GM12878 (cell line): Measurements from ENCODE around the gene AKT1S1. TPM values are rescaled to one million over a fixed set of nuclear protein-coding genes. Genes with fewer than 3 reads are reported as not detected.

Experiments used
- BRCA1 ChIP-seq: IDR thresholded peaks from 2 replicates; pipeline ENCODE4 v1.6.1; 2011; ENCODE audit warnings: low read depth, low read length, improper control_type of control experiment
- CBX3 ChIP-seq: fragments of 200-600 bp; sonication (generic); IDR thresholded peaks from 2 replicates; pipeline ENCODE4 v1.6.1; 2016; ENCODE audit warnings: low read depth, borderline replicate concordance
- EZH2 ChIP-seq: IDR thresholded peaks from 2 replicates; pipeline ENCODE4 v1.6.1; 2012; ENCODE audit warnings: low read depth, mild to moderate bottlenecking, control low read depth, inconsistent platforms, low read length, borderline replicate concordance; ENCODE audit not compliant: control insufficient read depth
- IRF4 ChIP-seq: IDR thresholded peaks from 2 replicates; pipeline ENCODE4 v1.6.1; 2011; ENCODE audit warnings: low read depth, low read length
- MTA2 ChIP-seq: fragments of 450-650 bp; IDR thresholded peaks from 2 replicates; pipeline ENCODE4 v1.6.1; 2016; ENCODE audit warnings: low read depth, mild to moderate bottlenecking, moderate library complexity
- NFYA ChIP-seq: IDR thresholded peaks from 2 replicates; pipeline ENCODE4 v1.6.1; 2011; ENCODE audit warnings: low read depth, mild to moderate bottlenecking, low read length, improper control_type of control experiment, borderline replicate concordance
- PML ChIP-seq: IDR thresholded peaks from 2 replicates; pipeline ENCODE4 v1.6.1; 2012; ENCODE audit warnings: low read length, inconsistent platforms
- POLR2A ChIP-seq: IDR thresholded peaks from 2 replicates; pipeline ENCODE4 v1.6.1; 2011; ENCODE audit warnings: low read depth, mild to moderate bottlenecking, low read length
- POLR2AphosphoS5 ChIP-seq: IDR thresholded peaks from 2 replicates; pipeline ENCODE4 v1.6.1; 2011; ENCODE audit warnings: mild to moderate bottlenecking, low read length, inconsistent platforms
- POU2F2 ChIP-seq: IDR thresholded peaks from 3 replicates; pipeline ENCODE4 v1.6.1; 2011; ENCODE audit warnings: low read depth, mild to moderate bottlenecking, low read length, borderline replicate concordance
- RAD21 ChIP-seq: IDR thresholded peaks from 2 replicates; pipeline ENCODE4 v1.6.1; 2011; ENCODE audit warnings: mild to moderate bottlenecking, low read depth, low read length, moderate library complexity; ENCODE audit not compliant: insufficient read depth
- RB1 ChIP-seq: fragments of 450-650 bp; formaldehyde crosslinking; IDR thresholded peaks from 2 replicates; pipeline ENCODE4 v1.6.1; 2017; ENCODE audit warnings: mild to moderate bottlenecking, borderline replicate concordance
- SUZ12 ChIP-seq: fragments of 200-600 bp; sonication (generic); IDR thresholded peaks from one replicate; pipeline ENCODE4 v1.6.1; 2018; ENCODE audit warnings: antibody characterized with exemption, mild to moderate bottlenecking; ENCODE audit not compliant: unreplicated experiment
- YBX1 ChIP-seq: fragments of 450-650 bp; IDR thresholded peaks from 2 replicates; pipeline ENCODE4 v1.6.1; 2016; ENCODE audit warnings: antibody characterized with exemption
- polyA plus RNA-seq, 11 experiments: library from polyadenylated mRNA; depleted of rRNA in 4 of 11; unstranded in 6 of 11; stranded (reverse) in 5 of 11; fragments of >200 nt; fragmentation: Nextera tagmentation in 4 of 11; fragmentation: Illumina TruSeq in 1 of 11; extraction: Ambion mirVana in 4 of 11; extraction: Trizol in 1 of 11; gene quantifications; 1 replicate in 1 of 11; 2 replicates in 10 of 11; pipeline versions ENCODE4 v1.2.1 to v1.2.3, GENCODE V29; 2011 to 2016; ENCODE audit warnings: inconsistent platforms in 2 of 11, missing spikeins in 2 of 11, low read depth in 1 of 11
- total RNA-seq, 4 experiments: library from RNA; depleted of rRNA in 3 of 4; stranded (reverse); fragments of >200 nt in 3 of 4; fragmentation: Illumina TruSeq in 1 of 4; extraction: Trizol in 1 of 4; gene quantifications; 2 replicates each; pipeline versions ENCODE4 v1.2.1 to v1.2.3, GENCODE V29; 2013 to 2021
- TF ChIP-seq, protein P1 (sequence below): fragments of 450-650 bp; IDR thresholded peaks from 2 replicates; pipeline ENCODE4 v1.6.1; 2016; ENCODE audit warnings: mild to moderate bottlenecking
- TF ChIP-seq, protein P2 (sequence below): fragments of 450-650 bp; IDR thresholded peaks from 2 replicates; pipeline ENCODE4 v1.6.1; 2017; ENCODE audit warnings: mild to moderate bottlenecking, moderate library complexity
- TF ChIP-seq, protein P3 (sequence below): fragments of 450-650 bp; IDR thresholded peaks from 2 replicates; pipeline ENCODE4 v1.6.1; 2017; ENCODE audit warnings: mild to moderate bottlenecking, low read depth, inconsistent platforms; ENCODE audit not compliant: poor library complexity, severe bottlenecking
- TF ChIP-seq, protein P4 (sequence below): IDR thresholded peaks from 2 replicates; pipeline ENCODE4 v1.6.1; 2011; ENCODE audit warnings: low read depth, low read length, improper control_type of control experiment, borderline replicate concordance
- TF ChIP-seq, protein P5 (sequence below): IDR thresholded peaks from 2 replicates; pipeline ENCODE4 v1.6.1; 2012; ENCODE audit warnings: low read length, inconsistent platforms

Gene AKT1S1
- total and polyA plus RNA-seq, 10 of the 15 experiments (the other 5 are each of a cell fraction or from before 2014, with no cell fraction given), result 0.43 to 23.0 (median 12.3) TPM

DNA sequence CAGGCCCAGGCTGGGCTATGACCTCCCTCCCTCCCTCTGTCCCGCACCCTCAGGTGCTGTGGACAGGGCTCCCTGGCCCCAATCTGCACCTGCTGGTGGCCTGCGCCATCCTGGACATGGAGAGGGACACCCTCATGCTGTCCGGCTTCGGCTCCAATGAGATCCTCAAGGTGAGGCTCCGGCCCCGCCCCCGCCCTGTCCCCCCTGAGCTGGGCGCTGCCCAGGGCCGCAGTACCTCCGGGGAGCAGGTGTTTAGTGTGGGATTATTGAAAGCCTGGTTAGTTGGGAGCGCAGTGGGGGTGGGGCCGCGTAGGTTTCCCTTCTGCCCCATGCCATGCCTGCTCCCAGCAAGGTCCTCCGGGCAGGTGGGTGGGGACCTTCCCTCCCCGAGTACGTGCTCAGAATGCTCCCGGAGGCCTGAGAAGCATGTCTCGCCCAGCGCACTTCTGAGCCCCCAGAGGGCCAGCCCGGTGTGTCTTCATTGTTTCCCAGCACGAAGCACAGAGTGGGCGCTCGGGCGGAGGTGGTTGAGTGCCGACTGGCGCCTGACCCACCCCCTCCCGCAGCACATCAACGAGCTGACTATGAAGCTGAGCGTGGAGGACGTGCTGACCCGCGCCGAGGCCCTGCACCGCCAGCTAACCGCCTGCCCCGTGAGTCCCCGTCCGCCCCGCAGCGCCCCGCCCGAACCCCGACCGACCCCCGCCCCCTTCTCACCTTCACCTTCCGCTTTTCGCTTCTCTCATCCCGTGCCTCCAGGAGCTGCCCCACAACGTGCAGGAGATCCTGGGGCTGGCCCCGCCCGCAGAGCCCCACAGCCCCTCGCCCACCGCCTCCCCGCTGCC is 10.7 kb upstream of the AKT1S1 start (continued):
- TF ChIP-seq, protein P1, sequence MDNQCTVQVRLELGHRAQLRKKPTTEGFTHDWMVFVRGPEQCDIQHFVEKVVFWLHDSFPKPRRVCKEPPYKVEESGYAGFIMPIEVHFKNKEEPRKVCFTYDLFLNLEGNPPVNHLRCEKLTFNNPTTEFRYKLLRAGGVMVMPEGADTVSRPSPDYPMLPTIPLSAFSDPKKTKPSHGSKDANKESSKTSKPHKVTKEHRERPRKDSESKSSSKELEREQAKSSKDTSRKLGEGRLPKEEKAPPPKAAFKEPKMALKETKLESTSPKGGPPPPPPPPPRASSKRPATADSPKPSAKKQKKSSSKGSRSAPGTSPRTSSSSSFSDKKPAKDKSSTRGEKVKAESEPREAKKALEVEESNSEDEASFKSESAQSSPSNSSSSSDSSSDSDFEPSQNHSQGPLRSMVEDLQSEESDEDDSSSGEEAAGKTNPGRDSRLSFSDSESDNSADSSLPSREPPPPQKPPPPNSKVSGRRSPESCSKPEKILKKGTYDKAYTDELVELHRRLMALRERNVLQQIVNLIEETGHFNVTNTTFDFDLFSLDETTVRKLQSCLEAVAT, result peak; percentile 75
- TF ChIP-seq, protein P2, sequence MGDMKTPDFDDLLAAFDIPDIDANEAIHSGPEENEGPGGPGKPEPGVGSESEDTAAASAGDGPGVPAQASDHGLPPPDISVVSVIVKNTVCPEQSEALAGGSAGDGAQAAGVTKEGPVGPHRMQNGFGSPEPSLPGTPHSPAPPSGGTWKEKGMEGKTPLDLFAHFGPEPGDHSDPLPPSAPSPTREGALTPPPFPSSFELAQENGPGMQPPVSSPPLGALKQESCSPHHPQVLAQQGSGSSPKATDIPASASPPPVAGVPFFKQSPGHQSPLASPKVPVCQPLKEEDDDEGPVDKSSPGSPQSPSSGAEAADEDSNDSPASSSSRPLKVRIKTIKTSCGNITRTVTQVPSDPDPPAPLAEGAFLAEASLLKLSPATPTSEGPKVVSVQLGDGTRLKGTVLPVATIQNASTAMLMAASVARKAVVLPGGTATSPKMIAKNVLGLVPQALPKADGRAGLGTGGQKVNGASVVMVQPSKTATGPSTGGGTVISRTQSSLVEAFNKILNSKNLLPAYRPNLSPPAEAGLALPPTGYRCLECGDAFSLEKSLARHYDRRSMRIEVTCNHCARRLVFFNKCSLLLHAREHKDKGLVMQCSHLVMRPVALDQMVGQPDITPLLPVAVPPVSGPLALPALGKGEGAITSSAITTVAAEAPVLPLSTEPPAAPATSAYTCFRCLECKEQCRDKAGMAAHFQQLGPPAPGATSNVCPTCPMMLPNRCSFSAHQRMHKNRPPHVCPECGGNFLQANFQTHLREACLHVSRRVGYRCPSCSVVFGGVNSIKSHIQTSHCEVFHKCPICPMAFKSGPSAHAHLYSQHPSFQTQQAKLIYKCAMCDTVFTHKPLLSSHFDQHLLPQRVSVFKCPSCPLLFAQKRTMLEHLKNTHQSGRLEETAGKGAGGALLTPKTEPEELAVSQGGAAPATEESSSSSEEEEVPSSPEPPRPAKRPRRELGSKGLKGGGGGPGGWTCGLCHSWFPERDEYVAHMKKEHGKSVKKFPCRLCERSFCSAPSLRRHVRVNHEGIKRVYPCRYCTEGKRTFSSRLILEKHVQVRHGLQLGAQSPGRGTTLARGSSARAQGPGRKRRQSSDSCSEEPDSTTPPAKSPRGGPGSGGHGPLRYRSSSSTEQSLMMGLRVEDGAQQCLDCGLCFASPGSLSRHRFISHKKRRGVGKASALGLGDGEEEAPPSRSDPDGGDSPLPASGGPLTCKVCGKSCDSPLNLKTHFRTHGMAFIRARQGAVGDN, result peak; percentile 86
- no peak for TF ChIP-seq CBX3
- no peak for TF ChIP-seq SUZ12
- no peak; the same call in 1 of the 2 replicates for TF ChIP-seq POLR2AphosphoS5
- TF ChIP-seq MTA2, result peak; percentile 39; the same call in 1 of the 2 replicates
- TF ChIP-seq YBX1, result no peak
- TF ChIP-seq PML, result no peak
- TF ChIP-seq EZH2, result no peak
- TF ChIP-seq, protein P3, sequence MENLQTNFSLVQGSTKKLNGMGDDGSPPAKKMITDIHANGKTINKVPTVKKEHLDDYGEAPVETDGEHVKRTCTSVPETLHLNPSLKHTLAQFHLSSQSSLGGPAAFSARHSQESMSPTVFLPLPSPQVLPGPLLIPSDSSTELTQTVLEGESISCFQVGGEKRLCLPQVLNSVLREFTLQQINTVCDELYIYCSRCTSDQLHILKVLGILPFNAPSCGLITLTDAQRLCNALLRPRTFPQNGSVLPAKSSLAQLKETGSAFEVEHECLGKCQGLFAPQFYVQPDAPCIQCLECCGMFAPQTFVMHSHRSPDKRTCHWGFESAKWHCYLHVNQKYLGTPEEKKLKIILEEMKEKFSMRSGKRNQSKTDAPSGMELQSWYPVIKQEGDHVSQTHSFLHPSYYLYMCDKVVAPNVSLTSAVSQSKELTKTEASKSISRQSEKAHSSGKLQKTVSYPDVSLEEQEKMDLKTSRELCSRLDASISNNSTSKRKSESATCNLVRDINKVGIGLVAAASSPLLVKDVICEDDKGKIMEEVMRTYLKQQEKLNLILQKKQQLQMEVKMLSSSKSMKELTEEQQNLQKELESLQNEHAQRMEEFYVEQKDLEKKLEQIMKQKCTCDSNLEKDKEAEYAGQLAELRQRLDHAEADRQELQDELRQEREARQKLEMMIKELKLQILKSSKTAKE, result no peak
- TF ChIP-seq BRCA1, result no peak
- TF ChIP-seq RAD21, result no peak
- TF ChIP-seq NFYA, result no peak
- peak; percentile 10; the same call in 1 of the 3 replicates for TF ChIP-seq POU2F2
- no peak for TF ChIP-seq RB1
- TF ChIP-seq, protein P4, sequence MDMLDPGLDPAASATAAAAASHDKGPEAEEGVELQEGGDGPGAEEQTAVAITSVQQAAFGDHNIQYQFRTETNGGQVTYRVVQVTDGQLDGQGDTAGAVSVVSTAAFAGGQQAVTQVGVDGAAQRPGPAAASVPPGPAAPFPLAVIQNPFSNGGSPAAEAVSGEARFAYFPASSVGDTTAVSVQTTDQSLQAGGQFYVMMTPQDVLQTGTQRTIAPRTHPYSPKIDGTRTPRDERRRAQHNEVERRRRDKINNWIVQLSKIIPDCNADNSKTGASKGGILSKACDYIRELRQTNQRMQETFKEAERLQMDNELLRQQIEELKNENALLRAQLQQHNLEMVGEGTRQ, result no peak
- no peak for TF ChIP-seq IRF4
- TF ChIP-seq, protein P5, sequence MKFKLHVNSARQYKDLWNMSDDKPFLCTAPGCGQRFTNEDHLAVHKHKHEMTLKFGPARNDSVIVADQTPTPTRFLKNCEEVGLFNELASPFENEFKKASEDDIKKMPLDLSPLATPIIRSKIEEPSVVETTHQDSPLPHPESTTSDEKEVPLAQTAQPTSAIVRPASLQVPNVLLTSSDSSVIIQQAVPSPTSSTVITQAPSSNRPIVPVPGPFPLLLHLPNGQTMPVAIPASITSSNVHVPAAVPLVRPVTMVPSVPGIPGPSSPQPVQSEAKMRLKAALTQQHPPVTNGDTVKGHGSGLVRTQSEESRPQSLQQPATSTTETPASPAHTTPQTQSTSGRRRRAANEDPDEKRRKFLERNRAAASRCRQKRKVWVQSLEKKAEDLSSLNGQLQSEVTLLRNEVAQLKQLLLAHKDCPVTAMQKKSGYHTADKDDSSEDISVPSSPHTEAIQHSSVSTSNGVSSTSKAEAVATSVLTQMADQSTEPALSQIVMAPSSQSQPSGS, result no peak
- TF ChIP-seq POLR2A, result peak; percentile 64
